ENCODE data around the gene SPHK2. TPM values are rescaled to one million over a fixed set of nuclear protein-coding genes. Genes with fewer than 3 reads are reported as not detected.
"Not testable (repeated sequence)": the region's sequence is repeated elsewhere in the genome, so short reads cannot be mapped to it uniquely, and the experiment has no call there.

SPHK2 gene
- total RNA-seq, 1 donor from 2014 or later, result 4.6 TPM

DNA sequence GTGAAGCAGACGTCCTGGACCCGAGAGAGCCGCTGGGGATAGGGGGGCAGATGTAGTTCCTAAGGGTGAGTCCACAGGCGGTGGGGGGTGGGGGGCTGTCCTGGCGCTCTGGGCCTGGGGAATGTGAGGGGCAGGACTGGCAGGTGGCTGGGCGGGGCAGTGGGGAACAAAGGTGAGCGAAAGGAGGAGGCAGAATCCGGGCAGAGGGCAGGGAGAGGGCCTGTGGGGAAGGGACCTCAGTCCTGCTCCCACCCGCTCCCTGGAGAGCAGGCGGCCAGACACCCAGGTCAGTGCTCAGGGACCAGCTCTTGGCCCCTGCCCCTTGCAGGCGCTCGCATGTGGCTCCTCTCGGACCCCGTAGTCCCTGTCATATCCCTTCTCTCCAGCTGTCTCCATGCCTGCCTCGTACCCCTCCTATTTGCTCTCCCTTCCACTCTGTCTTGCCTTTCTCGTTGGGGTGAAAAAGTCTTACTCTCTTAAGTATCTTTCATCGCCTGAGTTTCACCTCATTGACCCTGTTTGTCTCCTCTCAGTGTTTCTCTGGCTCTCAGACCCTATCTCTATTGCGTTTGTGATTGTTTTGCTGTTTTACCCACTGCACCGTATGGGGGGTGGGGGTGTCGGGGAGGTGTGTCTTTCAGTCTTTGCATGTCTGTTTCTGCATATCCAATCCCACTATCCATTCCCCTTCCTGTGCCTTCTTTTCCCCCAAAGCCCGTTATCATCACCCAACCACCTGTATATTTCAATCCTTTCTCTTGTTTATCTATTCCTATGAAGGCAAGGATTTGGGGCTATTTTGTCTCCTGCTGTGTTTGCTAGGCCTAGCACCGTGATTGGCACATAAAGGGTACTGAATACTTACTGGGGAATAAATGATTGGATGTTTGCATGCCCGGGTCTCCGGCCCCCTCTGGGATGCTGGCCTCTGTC, 5.8 kb downstream of the SPHK2 start:
- DNase-seq, result no peak

DNA sequence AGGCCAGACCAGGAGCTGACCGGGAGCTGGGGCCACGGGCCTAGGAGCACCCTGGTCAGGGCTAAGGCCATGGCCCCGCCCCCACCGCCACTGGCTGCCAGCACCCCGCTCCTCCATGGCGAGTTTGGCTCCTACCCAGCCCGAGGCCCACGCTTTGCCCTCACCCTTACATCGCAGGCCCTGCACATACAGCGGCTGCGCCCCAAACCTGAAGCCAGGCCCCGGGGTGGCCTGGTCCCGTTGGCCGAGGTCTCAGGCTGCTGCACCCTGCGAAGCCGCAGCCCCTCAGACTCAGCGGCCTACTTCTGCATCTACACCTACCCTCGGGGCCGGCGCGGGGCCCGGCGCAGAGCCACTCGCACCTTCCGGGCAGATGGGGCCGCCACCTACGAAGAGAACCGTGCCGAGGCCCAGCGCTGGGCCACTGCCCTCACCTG, 6.6 kb downstream of the SPHK2 start:
- DNase-seq, result no peak

DNA sequence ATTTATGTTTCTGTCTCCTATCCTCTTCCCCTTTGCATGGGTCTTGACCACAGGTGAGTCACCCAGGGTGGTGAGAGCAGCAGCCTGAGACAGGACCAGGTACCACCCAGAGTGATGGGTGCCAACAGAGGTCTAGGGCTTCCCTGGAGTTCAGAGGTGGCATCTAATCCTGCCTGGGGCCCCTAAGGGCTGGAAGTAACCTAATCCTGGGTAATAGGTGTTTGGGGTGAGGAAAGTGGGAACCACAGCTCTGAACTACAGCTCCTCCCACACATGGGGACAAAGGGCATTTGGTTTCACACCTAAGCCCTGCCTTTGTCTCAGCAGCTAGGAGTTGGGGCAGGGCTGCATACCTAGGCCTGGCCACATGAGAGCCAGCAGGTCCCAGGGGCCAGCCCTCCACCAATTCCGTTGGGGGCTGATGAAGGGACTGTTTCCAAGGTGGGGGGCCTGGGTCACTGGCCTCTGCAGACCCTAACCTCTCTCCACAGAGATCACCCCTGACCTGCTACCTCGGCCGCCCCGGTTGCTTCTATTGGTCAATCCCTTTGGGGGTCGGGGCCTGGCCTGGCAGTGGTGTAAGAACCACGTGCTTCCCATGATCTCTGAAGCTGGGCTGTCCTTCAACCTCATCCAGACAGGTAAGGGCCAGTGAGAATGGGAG, 8.0 kb downstream of the SPHK2 start:
- DNase-seq, result no peak

DNA sequence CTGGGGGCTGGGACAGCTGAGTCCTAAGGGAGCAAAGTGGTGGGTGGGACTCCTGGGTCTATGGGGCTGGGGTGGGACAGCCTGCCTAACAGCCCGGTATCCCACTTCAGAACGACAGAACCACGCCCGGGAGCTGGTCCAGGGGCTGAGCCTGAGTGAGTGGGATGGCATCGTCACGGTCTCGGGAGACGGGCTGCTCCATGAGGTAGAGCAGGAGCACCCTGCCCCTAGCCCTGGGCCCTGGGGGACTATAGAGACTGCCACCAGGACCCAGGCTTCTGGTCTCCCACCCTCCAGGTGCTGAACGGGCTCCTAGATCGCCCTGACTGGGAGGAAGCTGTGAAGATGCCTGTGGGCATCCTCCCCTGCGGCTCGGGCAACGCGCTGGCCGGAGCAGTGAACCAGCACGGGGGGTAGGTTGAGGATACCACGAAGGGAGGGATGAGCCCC, 8.6 kb downstream of the SPHK2 start:
- no peak for DNase-seq

DNA sequence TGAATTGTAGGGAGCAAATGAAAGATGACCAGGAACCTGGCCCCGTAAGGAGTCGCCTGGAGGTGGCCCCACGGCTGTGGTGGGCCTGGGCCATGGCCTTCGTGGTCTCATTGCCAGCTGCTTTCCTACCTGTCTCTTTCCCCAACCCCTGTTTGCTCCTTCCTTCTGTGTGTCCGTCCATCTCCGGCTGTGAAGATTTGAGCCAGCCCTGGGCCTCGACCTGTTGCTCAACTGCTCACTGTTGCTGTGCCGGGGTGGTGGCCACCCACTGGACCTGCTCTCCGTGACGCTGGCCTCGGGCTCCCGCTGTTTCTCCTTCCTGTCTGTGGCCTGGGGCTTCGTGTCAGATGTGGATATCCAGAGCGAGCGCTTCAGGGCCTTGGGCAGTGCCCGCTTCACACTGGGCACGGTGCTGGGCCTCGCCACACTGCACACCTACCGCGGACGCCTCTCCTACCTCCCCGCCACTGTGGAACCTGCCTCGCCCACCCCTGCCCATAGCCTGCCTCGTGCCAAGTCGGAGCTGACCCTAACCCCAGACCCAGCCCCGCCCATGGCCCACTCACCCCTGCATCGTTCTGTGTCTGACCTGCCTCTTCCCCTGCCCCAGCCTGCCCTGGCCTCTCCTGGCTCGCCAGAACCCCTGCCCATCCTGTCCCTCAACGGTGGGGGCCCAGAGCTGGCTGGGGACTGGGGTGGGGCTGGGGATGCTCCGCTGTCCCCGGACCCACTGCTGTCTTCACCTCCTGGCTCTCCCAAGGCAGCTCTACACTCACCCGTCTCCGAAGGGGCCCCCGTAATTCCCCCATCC, 9.4 kb downstream of the SPHK2 start:
- DNase-seq, result no peak

DNA sequence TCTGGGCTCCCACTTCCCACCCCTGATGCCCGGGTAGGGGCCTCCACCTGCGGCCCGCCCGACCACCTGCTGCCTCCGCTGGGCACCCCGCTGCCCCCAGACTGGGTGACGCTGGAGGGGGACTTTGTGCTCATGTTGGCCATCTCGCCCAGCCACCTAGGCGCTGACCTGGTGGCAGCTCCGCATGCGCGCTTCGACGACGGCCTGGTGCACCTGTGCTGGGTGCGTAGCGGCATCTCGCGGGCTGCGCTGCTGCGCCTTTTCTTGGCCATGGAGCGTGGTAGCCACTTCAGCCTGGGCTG, 9.9 kb downstream of the SPHK2 start:
- DNase-seq, result no peak

DNA sequence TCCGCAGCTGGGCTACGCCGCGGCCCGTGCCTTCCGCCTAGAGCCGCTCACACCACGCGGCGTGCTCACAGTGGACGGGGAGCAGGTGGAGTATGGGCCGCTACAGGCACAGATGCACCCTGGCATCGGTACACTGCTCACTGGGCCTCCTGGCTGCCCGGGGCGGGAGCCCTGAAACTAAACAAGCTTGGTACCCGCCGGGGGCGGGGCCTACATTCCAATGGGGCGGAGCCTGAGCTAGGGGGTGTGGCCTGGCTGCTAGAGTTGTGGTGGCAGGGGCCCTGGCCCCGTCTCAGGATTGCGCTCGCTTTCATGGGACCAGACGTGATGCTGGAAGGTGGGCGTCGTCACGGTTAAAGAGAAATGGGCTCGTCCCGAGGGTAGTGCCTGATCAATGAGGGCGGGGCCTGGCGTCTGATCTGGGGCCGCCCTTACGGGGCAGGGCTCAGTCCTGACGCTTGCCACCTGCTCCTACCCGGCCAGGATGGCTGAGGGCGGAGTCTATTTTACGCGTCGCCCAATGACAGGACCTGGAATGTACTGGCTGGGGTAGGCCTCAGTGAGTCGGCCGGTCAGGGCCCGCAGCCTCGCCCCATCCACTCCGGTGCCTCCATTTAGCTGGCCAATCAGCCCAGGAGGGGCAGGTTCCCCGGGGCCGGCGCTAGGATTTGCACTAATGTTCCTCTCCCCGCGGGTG, 10.4 kb downstream of the SPHK2 start:
- DNase-seq, result no peak

DNA sequence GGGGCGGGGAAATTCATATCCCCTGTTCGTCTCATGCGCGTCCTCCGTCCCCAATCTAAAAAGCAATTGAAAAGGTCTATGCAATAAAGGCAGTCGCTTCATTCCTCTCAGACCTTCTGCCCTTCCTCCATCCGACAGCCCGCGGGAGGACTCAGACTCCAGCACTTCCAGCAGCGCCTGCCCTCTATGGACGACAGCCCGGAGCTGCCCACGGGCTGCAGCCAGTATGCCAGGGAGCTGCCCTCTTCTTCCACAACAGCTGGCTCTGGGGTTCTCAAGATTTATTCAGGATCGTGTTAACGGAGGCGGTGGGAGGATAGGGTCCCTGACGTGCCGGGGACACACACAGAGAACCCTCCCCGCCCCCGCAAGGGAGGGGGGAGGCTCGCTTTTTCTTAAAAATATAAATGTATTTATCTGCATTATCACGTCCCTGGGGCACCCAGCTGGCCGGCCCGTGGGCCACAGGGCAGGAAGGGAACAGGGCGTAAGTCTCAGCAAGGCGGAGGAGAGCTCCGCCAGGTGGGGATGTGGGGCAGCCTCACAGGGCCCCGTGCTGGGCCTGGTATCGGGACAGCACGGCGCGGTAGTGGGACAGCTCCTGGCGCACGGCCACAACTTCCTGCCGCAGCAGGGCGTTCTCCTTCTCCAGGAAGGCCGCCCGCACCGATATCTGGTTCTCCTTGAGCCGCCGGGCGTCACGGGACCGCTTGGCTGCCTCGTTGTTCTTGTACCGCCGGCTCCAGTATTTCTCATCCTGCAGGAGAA, 11.2 kb downstream of the SPHK2 start:
- peak; percentile 52 for DNase-seq

DNA sequence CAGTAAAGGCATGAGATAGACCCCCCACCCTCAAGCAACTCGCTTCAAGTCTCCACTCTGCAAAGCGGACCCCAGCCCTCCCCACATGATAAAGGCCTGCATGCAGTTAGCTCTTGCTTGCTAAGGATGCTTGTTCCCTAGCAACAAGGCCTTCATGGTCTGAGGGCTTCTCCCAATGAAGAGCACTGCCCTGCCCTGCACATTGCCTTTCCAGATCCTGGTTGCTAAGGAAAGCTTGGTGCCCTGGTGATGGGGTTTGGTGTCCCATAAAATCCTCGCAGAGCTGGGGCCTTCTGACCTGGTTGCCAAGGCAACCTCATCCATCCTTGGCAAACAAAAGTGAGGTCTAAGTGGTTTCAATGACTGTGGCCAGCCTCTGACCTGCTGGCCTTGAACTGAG, 11.9 kb downstream of the SPHK2 start:
- peak; percentile 52 for DNase-seq

DNA sequence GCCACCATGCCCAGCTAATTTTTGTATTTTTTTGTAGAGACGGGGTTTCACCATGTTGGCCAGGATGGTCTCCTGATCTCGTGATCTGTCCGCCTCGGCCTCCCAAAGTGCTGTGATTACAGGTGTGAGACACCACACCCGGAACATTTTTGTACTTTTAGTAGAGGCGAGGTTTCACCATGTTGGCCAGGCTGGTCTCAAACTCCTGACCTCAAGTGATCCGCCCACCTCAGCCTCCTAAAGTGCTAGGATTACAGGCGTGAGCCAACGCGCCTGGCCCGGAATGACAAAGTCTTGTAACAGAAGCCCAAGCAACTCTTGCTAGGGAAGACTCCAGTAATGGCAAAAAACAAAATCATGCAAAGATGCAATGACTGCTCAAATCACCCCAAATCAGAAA, 13.0 kb downstream of the SPHK2 start:
- DNase-seq, result not testable (repeated sequence)

DNA sequence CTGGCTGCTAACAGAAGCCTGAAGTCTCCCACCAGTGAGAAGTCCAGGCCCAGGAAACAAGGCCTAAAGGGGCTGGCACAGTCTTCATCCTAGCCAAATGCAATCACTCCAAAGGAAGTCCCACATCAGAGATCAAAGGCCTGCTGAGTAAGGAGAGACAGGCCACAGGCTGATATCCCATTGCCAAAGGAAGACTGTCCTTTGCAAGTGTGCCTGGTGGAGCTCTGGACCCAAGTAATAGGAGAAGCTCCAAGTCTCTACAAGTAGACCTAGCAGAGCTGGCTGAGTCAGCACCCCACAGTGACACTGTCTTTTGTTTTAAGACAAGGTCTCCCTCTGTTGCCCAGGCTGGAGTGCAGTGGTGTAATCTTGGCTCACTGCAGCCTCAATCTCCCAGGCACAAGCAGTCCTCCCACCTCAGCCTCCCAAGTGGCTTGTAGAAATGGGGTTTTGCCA, 13.4 kb downstream of the SPHK2 start:
- no peak for DNase-seq

DNA sequence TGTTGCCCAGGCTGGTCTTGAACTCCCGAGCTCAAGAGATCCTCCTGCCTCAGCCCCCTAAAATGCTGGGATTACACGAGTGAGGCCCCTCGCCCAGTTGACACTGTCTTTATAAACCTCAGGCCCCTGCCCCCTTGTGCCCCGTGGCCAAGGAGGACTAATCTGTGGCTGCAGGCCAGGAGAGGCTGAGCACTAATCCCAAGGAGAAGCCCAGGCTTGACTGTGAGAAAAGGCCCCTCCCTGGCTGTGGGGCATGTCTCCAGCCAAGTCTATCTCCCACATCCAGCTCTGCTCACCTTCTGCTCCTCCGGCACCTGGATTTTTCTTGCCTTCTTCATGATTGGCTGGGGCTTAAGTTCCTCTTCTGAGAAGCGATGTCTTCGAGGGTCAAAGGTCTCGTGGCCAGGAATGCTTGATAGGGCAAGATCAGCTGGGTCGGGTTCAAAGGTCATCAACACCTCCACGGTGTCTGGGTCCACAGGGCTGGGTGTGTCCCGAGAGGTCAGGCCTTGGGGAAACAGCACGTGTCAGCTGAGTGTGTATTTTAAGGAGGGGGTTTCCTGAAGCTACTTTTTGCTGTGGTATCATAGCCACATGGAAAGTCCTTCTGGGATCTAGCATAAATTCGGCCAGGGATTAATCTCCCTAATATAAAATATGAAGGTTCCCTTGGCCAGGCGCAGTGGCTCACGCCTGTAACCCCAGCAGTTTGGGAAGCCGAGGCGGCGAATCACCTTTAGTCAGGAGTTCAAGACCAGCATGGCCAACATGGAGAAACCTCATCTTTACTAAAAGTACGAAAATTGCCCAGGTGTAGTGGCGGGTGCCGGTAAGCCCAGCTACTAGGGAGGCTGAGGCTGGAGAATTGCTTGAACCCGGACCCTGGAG, 14.1 kb downstream of the SPHK2 start:
- DNase-seq, result no peak

DNA sequence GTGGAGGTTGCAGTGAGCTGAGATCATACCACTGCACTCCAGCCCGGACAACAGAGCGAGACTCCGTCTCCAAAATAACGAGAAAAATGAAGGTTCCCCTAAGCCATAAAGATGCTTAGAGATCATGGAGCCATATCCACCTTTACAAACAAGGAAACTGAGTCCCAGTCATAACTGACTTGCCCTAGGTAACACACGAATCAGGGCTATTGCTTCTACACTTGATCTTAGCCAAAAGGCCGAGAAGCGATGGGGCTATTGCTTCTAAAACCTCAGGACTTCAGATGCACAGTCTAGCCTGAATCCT, 14.7 kb downstream of the SPHK2 start:
- DNase-seq, result no peak

DNA sequence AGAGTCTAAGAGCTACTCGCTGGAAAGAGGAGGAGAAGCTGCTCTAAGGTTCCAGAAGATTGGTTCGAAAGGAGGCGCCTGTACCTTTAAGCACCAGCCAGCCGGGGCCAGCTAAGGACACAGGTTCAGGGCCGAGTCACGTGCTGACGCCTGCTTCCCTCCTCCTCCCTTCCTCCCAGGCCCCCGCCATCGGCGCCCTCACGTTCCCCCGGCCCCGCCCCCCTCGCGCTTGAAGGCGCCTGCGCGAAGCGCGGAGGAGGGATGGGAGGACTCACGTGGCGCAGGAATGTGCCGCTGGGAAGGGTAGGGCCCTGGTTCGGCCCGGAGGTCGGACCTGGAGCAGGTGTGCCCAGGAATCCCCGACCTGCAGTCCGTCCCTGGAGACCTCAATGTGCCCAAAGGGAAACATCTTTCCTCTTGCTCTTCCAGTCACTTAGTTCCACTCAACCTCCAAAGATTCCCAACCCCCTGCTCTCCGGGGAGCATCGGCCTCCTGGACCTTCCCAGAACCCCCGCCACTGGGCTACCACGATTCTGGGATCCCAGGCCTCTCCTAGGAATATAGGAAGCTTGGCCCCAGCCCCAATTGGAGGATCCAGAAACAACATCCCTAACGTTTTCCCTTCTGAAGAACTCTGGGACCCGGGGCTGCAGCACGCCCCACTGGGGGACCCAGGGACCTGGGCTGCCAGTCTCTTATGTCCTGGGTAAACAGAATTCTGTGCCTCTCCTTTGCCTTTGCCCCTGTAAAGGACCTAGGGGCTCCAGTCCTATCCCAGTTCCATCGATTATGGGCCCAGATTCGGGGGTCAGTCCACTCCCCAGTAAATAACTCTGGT, 15.3 kb downstream of the SPHK2 start:
- DNase-seq, result peak; percentile 86

DNA sequence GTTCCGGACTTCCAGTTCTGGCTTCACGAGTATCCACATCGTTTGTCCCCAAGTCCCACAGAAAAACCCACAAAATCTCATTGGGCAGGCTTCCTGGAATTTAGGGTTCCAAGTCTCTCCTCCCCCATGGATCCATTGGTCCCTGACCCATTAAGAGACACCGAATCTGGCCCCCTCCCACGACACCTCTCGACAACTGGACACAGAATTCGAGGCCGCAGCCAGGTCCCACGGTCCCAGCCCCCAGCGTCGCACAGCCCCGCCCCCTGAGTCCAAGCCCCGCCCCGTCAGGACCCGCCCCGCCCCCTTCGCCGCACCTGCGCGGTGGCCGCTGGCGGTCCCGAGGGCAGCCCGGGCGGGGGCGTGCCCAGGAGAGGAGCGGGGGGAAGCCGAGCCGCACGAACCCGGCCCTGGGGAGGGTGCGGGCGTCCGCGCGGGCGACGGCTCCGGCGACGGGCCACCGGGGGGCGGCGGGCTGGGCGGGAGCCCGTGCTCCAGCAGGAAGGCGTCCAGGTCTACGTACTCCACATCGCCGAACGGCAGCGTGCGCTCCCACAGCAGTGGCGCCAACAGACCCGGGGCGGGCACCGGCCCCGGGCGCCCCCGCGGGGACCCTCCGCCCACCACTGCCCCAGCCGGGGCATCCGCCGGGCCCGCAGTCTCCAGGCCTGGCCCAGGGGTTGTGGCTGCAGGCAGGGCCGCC, 16.1 kb downstream of the SPHK2 start:
- DNase-seq, result no peak

DNA sequence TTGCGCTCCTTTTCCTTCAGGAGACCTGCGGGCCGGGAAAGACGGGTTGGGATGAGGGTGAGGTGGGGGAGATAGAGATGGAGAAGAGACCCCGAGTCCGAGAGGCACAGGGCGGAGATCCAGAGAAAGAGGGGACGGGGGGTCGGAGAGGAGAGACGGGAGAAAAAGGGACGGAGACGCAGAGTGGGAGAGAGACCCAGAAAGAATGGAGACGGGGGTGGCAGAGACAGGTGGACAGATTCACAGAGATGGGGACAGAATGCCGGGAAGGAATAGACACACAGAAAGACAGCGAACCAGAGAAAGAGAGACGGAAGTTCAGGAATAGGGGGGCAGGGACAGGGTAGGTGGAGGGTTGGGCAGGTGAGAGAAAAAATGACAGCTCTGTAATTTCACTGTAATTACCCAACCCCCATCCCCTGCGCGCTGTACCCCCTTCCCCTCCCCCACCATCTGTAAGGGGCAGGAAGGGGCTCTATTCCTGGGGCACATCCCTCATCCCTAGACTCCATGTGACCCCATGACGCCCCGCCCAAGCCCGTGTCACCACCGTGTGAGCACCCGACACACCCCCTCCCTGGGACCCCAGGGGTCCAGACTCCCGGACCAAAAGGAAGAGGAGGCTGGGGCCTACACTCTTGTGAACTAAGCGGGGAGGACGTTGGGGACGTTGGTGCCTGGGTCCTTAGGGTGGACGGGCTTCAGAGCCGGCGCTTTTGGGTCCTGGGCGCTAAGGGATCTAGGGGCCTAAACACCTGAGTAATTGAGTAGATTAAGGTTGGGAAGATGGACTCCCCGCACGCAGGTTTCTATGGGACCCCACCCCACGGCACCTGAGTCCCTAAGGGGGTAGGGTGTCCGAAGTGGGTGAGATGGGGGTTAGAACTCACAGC, 16.9 kb downstream of the SPHK2 start:
- DNase-seq, result no peak

DNA sequence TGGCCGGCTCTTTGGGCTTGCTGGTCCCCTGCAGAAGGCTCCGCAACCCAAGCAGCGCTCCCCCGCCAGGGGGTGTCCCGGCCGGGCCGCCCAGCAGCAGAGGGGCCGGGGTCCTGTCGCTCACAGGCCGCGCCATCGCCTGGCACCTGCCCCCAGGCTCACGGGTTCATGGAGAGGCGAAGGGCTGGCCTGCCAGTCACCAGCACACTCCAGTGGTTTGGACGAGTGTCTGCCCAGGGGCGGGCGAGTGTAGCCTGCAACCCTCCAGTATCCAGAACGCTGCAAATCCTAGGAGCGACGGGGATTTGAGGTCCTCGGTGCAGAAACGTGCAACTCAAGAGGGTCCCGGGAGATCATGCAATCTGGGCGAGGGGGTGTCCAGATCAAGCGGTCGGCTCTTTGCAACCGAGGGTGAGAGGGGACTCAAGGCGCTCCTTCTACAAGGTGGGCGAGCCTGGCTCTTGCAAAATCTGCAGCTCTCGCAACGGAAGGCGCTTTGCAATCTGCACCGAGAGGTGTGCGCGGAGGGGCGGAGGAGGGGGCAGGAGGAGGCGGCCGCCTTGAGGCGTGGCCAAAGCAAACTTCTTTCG, 17.6 kb downstream of the SPHK2 start, which contains the start of gene DBP:
Gene DBP (minus strand): TSS at position 521 of the 590 bp plus-strand sequence. CDS start 385 bp downstream, at position 136.
- peak; percentile 70 for DNase-seq
